Gastrocnemius medialis (tissue), 4 donors: Measurements from ENCODE around the gene KAZN.

Experiments used
- POLR2A ChIP-seq, 2 donors: fragments of 450-650 bp; IDR thresholded peaks; one replicate each; pipeline ENCODE4 v1.6.1; 2017; ENCODE audit warnings: antibody characterized with exemption in 2 of 2, mild to moderate bottlenecking in 2 of 2, moderate library complexity in 2 of 2
- TF ChIP-seq, protein P1 (sequence below), 5 experiments: fragments of 450-650 bp in 3 of 5; fragments of 200-600 bp in 2 of 5; sonication (generic) in 2 of 5; IDR thresholded peaks in 4 of 5; conservative IDR thresholded peaks in 1 of 5; 1 replicate in 4 of 5; 2 replicates in 1 of 5; pipeline ENCODE4 v1.5.1; 2016 to 2019; ENCODE audit warnings: antibody characterized with exemption in 5 of 5, mild to moderate bottlenecking in 3 of 5, moderate library complexity in 3 of 5

- TF ChIP-seq, protein P1, sequence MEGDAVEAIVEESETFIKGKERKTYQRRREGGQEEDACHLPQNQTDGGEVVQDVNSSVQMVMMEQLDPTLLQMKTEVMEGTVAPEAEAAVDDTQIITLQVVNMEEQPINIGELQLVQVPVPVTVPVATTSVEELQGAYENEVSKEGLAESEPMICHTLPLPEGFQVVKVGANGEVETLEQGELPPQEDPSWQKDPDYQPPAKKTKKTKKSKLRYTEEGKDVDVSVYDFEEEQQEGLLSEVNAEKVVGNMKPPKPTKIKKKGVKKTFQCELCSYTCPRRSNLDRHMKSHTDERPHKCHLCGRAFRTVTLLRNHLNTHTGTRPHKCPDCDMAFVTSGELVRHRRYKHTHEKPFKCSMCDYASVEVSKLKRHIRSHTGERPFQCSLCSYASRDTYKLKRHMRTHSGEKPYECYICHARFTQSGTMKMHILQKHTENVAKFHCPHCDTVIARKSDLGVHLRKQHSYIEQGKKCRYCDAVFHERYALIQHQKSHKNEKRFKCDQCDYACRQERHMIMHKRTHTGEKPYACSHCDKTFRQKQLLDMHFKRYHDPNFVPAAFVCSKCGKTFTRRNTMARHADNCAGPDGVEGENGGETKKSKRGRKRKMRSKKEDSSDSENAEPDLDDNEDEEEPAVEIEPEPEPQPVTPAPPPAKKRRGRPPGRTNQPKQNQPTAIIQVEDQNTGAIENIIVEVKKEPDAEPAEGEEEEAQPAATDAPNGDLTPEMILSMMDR (IDR thresholded peaks at IDR 0.05 in 4 of 5, conservative IDR thresholded peaks at IDR 0.05 in 1 of 5) = no peak
- TF ChIP-seq POLR2A (IDR thresholded peaks at IDR 0.05) = no peak
Measured at GRCh38 chr1:14685078-14685477, 86.6 kb downstream of the KAZN start.
